GM21825 (cell line): ENCODE results near the gene ZCCHC14.
"Not testable (repeated sequence)": the region's sequence is repeated elsewhere in the genome, so short reads cannot be mapped to it uniquely, and the experiment has no call there.

Experiments
- ATAC-seq: cut with Tn5 transposase; IDR thresholded peaks from one replicate; pipeline ENCODE4 v1.9.1; 2021; ENCODE audit warnings: mild to moderate bottlenecking, moderate library complexity; ENCODE audit not compliant: unreplicated experiment

The ZCCHC14 gene

DNA sequence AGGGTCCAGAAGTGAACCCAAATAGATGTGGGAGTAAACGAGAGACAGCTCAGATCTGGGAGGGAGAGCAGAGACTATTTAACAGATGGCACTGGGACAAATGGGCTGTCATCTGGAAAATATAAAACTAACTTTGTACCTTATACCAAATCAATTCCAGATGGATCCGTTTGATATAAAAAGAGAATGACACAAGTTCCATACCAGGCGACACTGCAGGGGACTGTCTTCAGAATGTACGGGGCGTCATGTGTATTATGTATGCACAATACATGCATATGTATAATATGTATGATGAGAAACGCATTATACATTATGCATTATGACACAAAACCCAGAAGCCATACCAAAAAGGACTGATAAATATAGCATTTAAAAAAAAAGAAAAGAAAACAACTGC lies 10.2 kb downstream of the ZCCHC14 start:
- not testable (repeated sequence) for ATAC-seq

- ATAC-seq, result no peak
Observed at GRCh38 chr16:87482266-87482665, 10.6 kb downstream of the ZCCHC14 start.

DNA sequence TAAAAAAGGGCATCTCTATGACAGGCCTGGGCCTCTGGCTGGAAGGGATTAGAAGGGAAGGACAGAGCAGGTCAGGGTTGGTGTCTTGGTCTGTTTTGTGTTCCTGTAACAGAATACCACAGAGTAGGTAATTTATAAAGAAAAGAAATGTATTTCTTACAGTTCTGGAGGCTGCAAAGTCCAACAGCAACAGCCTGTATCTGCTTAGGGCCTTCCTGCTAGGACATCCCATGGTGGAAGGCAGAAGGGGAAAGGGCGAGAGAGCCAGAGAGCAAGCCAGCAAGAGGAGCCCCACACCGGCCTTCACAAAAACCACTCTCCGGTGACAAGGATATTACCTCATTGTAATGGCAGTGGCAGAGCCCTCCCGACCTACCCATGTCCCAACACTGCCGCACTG lies 11.1 kb downstream of the ZCCHC14 start:
- not testable (repeated sequence) for ATAC-seq

GRCh38 chr16:87477209-87477981 lies 15.4 kb downstream of the ZCCHC14 start:
- ATAC-seq, result not testable (repeated sequence)

DNA sequence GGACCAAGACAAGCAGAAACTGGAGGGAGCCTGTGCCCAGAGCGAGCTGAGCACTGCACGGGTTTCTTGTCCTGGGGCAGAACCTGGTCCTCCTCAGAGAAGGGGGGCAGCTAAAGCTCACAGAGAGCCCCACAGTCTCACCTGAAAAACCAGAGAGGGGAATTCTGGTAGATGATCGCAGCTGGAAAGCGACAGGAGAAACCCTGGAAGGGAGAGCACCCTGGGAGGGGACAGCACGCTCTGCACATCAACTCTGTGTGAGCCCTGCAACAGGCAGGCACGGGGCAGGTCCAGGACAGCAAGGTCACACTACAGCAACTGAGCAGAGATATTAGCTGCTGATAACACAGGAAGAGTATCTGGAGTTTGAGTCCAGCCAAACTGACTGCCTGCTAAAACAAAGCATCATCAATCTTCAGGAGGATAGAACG lies 18.2 kb downstream of the ZCCHC14 start:
- ATAC-seq, result no peak

DNA sequence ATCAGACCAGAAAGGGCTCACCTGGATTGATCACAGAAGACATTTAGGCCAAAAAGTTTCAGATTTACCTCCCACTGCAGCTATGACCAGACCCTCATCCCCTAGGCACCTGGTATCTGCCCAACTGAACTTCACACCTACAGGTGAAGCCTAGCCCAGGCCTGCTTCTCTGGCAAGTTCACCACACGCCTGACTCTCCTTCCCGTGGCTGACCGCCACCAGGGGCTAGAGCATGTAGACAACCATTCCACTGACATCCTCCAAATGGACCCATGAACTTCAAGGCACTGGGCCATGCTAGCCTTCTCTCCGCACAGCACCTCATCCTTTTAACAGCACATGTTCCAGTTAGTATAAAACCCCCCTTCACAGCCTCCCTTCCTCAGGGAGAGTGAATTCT lies 18.8 kb downstream of the ZCCHC14 start:
- no peak for ATAC-seq

DNA sequence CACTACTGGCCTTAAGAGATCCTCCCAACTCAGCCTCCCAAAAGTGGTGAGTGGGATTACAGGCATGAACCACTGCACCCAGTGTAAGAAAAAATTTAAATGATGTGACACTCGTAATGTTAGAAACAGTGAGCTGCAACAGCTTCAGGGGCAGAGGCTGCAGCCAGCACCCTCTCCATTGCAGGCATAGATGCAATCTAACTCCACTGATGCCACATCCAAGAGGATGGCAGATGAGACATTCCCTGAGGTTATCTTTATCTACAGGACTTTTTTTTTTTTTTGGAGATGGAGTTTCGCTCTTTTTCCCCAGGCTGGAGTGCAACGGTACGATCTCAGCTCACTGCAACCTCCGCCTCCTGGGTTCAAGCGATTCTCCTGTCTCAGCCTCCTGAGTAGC lies 19.9 kb downstream of the ZCCHC14 start:
- no peak for ATAC-seq

DNA sequence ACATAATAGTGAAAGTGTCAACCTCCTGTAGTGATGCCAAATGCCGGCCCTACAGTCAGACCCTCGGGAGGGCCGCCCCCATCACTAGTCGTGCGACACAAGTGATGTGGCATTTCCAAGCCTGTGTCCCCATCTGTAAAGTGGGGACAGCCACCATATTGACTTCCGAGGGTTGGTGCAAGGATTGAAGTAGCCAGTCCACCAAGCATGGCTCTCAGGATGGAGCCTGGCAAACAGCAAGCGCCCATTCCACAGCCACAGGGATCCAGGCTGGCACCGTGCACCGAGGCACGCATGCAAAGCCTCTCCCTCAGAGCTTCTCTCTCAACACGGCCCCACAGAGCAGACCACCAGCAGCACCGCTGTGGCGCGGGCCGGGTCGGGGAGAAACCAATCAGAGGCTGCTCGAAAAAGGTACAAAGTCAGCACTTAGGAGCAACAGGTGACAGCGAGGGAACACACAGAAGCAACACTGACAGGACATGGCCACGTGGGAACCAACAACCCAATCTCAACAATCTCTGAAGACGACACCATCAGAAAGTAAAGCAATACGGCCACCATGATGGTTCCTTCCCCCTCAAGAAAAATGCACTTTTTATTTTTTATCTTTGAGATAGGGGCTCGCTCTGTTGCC lies 20.6 kb downstream of the ZCCHC14 start:
- ATAC-seq, result no peak

DNA sequence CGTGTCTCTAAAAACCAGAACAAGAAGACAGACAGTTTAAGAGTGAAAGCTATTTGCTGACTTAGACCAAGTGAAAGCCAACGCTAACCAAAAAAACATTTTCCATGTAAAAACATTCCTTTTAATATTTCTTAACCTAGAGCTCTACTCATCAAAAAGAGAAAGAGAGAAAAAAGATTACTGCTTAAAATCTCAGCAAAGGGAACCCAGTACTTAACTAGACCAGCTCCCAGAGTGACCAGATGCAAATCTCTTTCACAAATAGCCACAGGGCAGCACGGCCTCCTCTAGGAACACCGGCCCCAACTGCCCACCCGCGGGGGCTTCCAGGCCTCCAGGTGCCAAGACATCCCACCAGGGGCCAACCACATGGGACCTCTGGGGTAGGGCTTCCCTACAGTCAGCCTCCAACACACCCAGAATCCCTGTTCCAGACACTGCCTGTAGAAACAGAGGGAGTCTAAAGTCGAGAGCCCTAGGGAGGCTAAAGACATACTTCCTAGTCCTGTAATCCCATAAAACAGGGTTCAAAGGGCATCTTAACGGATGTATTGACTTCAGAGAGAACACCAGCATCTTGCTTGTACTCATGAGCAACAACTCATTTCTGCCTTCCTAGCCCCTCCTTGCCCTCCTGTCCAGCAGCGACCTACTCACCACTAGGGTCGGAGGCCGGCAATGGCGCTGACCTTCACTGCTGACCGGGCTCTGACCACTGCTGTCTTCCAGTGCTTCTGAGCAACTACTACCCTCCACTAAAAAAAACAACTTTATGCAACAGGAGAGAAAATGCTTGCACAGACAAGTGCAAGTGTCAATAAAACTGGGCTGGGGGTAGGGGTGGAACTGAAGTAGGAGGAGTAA lies 21.3 kb downstream of the ZCCHC14 start:
- no peak for ATAC-seq

- no peak for ATAC-seq
Observed at GRCh38 chr16:87470332-87470731, 22.5 kb downstream of the ZCCHC14 start.

- ATAC-seq, result no peak
Observed at GRCh38 chr16:87469169-87469568, 23.7 kb downstream of the ZCCHC14 start.

- ATAC-seq, result no peak
Observed at GRCh38 chr16:87468550-87468949, 24.3 kb downstream of the ZCCHC14 start.

GRCh38 chr16:87466975-87467501 lies 25.8 kb downstream of the ZCCHC14 start:
- ATAC-seq, result no peak

GRCh38 chr16:87465879-87466278 lies 26.9 kb downstream of the ZCCHC14 start:
- no peak for ATAC-seq

DNA sequence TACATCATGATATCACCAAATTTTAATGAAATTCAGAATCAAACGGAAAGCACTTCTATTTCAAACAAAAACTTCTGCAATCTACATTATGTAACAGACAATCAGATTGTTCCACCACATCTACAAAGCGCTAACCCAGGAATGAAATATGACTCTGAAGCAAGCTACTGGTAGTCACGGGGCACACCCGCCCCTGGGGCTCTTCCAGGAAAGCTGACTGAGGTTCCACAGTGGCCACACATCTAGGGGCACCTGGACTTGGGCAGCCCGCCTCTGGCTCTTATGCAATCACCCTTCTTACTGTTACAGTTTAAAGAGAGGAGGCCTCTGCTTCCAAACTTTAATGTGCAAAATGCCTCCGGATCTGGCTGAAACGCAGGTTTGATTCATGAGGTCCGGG lies 27.5 kb downstream of the ZCCHC14 start:
- ATAC-seq, result no peak

DNA sequence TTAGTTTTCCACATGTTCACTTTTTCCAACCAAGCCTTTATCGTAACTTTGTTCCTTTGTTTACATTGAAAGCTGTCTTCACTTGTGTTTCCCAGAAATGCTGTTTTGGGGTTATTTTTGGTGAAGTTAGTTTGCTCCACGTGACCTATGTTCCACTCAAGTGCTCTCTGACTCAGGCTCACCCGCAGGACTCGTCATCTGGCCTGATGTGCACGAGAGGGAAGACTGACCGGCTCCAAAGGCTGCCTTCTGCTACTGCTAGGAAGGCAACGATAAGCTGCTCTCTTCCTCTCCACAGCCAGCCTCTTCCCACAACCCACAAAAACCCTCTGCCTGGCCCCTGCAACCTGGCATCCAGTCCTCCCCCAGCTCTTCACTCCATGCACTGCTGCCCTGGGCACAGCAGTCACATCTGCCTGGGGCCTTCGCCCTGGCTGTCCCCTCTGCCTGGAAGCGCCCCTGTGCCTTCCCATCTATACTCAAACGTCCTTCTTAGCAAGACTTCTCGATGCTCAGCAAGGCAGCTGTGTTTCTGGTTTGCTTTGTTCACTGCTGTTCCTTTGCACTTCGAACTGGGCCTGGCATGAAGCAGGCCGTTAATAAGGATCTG lies 28.0 kb downstream of the ZCCHC14 start:
- no peak for ATAC-seq

GRCh38 chr16:87463722-87464690 lies 28.8 kb downstream of the ZCCHC14 start:
- ATAC-seq, result no peak

DNA sequence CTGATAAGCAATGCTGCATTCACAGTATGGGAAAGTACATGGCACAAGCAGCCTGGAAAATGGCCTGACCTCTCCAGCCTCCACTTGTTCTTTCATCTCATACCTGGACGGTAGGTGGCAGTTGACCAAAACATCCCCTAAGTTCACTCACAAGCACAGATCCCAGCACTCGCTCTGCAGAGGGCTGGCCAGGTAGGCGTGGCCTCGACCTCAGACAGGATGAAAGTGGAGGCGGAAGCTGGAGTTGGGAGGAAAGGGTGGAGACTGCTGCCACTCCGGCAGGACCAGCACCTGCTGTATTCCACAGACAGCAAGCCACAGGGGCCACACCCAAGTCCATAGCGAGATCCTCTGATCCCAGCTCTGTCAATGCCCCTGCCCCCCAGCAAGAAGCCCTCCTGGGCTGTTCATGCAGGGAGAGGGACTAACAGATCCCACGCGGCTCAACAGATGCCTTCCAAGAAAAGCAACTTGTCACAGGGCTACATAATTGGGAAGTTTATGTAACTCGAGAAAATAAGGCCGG lies 31.3 kb downstream of the ZCCHC14 start:
- no peak for ATAC-seq

GRCh38 chr16:87460936-87461335 lies 31.9 kb downstream of the ZCCHC14 start:
- ATAC-seq, result no peak
